ENCODE measurements around the gene TNFRSF6B.

Gene TNFRSF6B

GRCh38 chr20:63735859-63736718, 39.6 kb downstream of the TNFRSF6B start, which contains the start of gene LIME1:
LIME1 (plus strand) TSS chr20:63736664; CDS start chr20:63737550, 886 bp downstream.
- TF ChIP-seq CTCF (IDR thresholded peaks at IDR 0.05; ENCODE audit: borderline replicate concordance, insufficient read depth, low read depth, low read length) = no peak

GRCh38 chr20:63736893-63737694, 40.6 kb downstream of the TNFRSF6B start:
- peak overlapping the region; percentile 61 for H3K4me3 ChIP-seq (ENCODE audit: low read depth, low read length)
- no peak for TF ChIP-seq CTCF (IDR thresholded peaks at IDR 0.05; ENCODE audit: borderline replicate concordance, insufficient read depth, low read depth, low read length)

More at GRCh38 chr20:63735859-63736718, 39.6 kb downstream of the TNFRSF6B start, which contains the start of gene LIME1:
- peak within 1 kb of the TSS; percentile 61 for H3K4me3 ChIP-seq (ENCODE audit: low read depth, low read length)

- no peak for TF ChIP-seq CTCF (IDR thresholded peaks at IDR 0.05; ENCODE audit: borderline replicate concordance, insufficient read depth, low read depth, low read length)
Observed at GRCh38 chr20:63737695-63737944, 41.2 kb downstream of the TNFRSF6B start.

GRCh38 chr20:63737945-63738686, 41.7 kb downstream of the TNFRSF6B start:
- no peak for TF ChIP-seq CTCF (IDR thresholded peaks at IDR 0.05; ENCODE audit: borderline replicate concordance, insufficient read depth, low read depth, low read length)
- H3K4me3 ChIP-seq (ENCODE audit: low read depth, low read length) = peak overlapping the region; percentile 61

More at GRCh38 chr20:63737695-63737944, 41.2 kb downstream of the TNFRSF6B start:
- peak overlapping the region; percentile 61 for H3K4me3 ChIP-seq (ENCODE audit: low read depth, low read length)

GRCh38 chr20:63738687-63739129, 42.3 kb downstream of the TNFRSF6B start:
- no peak for TF ChIP-seq CTCF (IDR thresholded peaks at IDR 0.05; ENCODE audit: borderline replicate concordance, insufficient read depth, low read depth, low read length)
- H3K4me3 ChIP-seq (ENCODE audit: low read depth, low read length) = no peak overlapping the region

GRCh38 chr20:63739130-63740069, 42.9 kb downstream of the TNFRSF6B start, which contains the start of gene SLC2A4RG:
SLC2A4RG (plus strand) TSS chr20:63739776; CDS start chr20:63739913, 137 bp downstream.
- peak within 1 kb of the TSS; percentile 56 for H3K4me3 ChIP-seq (ENCODE audit: low read depth, low read length)
- no peak for TF ChIP-seq CTCF (IDR thresholded peaks at IDR 0.05; ENCODE audit: borderline replicate concordance, insufficient read depth, low read depth, low read length)

All from GM12875 (cell line).